COLO829 (cell line): Measurements from ENCODE around the gene SFTPA2.
"Not testable (repeated sequence)": the region's sequence is repeated elsewhere in the genome, so short reads cannot be mapped to it uniquely, and the experiment has no call there.

ENCODE experiments used
- DNase-seq: peaks from one replicate; pipeline ENCODE4 v3.0.0; 2012; ENCODE audit warnings: low spot score

SFTPA2 gene

DNA sequence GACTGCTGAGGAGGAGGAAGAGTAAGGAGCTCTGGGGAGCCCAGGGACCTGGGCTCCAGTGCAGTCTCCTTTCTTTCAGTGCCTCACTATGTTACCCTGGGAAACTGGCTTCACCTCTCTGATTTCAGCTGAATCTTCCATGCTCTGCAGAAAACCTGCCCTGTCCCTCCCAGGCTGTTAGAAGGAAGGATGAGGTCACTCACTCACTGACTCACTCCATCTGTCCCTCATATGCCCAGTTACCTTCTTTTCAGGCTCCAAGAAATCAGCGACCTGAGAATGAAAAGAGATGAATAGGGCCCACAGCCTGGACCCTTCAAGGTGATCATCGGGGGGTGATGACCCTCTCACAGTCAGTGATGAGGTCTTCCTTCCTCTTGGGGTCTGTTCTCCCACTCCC is 481 bp downstream of the SFTPA2 start:
- no peak for DNase-seq

DNA sequence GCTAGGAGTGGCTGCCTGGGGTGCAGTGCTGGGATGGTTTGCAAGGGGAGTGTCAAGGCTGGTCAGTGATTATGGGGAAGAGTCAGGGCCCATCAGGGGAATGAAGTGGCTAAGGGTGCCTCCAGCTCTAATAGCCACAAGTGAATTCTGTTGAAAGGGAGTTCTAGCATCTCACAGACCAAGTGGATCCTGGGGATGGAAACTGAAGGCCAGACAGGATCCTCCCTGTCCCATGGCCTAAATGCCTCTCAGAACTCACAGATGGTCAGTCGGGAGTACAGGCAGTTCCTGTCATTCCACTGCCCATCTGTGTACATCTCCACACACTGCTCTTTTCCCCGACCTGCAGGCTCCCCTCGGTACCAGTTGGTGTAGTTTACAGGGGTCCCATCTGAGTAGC is 3.2 kb downstream of the SFTPA2 start:
- DNase-seq: not testable (repeated sequence)

- no peak for DNase-seq
Measured at GRCh38 chr10:79555354-79556309, 4.6 kb downstream of the SFTPA2 start.

DNA sequence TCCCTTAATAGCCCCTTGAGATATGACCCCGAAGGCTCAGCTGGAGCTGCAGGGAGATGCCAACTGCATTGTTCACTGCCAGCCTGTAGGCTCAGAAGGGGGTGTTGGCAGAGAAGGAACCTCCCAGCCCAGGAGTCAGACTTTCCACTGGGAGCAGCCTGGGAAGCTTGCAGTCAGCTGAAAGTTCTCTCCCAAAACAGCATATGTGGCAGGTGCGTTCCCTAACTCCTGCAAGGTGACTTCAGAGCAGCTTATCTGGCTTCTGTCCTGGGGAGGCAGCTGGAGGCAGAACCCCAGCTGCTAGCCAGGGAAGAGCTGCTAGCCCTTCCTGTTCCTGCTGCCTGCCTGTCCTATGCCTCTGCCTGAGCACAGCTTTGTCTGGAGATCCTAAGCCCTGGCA is 8.1 kb downstream of the SFTPA2 start:
- DNase-seq: no peak

- DNase-seq: no peak
Measured at GRCh38 chr10:79547973-79548372, 12.2 kb downstream of the SFTPA2 start.

DNA sequence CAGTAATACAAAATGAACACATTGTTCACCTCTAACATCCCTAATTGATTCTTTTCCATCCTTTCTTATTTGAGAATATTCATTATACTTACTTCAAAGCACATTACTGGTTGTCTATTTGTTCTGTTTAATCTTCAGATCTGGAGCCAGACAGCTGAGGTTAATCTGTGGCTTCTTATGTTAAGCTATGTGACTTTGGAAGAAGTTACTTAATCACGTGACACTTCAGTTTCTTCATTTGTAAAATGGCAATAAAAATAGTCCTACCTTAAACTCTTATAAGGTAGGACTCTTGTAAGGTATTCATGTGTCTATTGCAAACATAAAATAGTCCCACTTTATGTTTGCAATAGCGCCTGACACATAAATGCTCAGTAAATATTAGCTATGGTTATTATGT is 13.1 kb downstream of the SFTPA2 start:
- not testable (repeated sequence) for DNase-seq

- not testable (repeated sequence) for DNase-seq
Measured at GRCh38 chr10:79544926-79545659, 15.1 kb downstream of the SFTPA2 start.

DNA sequence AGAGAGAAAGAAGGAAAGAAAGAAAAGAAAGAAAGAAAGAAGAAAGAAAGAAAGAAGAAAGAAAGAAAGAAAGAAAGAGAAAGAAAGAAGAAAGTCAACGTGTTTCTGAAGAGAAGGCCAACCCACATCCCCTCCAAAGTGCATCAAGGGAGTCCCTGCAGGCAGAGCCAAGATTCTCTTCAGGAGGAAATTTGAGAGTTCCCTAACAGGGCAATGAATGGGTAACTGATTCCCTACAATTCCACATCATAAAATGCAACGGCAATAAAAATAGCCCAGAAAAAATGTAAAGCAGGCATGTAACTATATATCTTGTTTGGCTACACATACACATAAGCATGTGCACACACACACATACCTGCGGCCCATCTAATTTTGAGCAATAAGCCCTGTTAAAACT is 15.8 kb downstream of the SFTPA2 start:
- DNase-seq: not testable (repeated sequence)

- no peak for DNase-seq
Measured at GRCh38 chr10:79542626-79543025, 17.6 kb downstream of the SFTPA2 start.

DNA sequence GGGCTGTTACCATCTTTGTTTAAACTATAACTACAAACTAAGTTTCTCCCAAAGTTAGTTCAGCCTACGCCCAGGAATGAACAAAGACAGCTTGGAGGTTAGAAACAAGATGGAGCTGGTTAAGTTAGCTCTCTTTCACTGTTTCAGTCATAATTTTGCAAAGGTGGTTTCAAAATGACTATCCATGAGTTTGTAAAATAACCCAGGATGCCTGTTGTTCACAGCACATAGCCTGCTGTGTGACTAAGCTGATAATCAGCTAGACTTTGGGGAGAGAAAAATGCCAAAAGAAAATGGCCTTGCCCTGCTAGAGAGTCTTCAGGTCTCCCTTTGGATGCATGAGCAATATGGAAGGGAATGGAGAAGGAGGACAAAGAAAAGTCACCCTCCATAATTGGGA is 19.3 kb downstream of the SFTPA2 start:
- not testable (repeated sequence) for DNase-seq

- not testable (repeated sequence) for DNase-seq
Measured at GRCh38 chr10:79538311-79538710, 21.9 kb downstream of the SFTPA2 start.

- DNase-seq: not testable (repeated sequence)
Measured at GRCh38 chr10:79533903-79534175, 26.4 kb downstream of the SFTPA2 start.

DNA sequence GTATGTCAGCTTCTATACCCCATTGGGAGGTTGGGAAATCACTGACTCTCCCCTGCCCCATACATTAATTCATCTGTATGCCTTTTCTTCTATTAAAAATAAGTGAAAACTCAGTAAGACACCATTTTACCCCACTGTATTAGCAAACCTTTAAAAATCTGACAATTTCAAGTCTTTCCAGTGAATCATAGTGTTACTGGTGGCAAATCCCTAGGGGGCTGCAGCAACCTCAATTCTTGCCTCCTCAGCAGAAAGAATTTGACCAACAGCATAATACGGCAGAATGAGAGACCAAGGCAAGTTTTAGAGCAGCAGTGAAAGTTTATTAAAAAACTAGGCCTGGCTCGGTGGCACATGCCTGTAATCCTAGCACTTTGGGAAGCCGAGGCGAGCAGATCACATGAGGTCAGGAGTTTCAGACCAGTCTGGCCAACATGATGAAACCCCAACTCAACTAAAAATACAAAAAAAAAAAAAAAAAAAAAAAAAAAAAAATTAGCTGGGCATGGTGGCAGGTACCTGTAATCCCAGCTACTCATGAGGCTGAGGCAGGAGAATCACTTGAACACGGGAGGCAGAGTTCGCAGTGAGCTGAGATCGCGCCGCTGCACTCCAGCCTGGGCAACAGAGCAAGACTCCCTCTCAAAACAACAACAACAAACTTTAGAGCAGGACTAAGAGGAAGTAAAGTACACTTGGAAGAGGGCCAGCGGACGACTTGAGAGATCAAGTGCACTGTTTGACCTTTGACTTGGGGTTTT is 26.9 kb downstream of the SFTPA2 start:
- not testable (repeated sequence) for DNase-seq

GRCh38 chr10:79528261-79528660 is 31.9 kb downstream of the SFTPA2 start:
- DNase-seq: not testable (repeated sequence)

- DNase-seq: not testable (repeated sequence)
Measured at GRCh38 chr10:79525049-79525710, 35.0 kb downstream of the SFTPA2 start.

GRCh38 chr10:79523157-79523853 is 36.9 kb downstream of the SFTPA2 start:
- DNase-seq: not testable (repeated sequence)

GRCh38 chr10:79522464-79522863 is 37.7 kb downstream of the SFTPA2 start:
- DNase-seq: not testable (repeated sequence)

DNA sequence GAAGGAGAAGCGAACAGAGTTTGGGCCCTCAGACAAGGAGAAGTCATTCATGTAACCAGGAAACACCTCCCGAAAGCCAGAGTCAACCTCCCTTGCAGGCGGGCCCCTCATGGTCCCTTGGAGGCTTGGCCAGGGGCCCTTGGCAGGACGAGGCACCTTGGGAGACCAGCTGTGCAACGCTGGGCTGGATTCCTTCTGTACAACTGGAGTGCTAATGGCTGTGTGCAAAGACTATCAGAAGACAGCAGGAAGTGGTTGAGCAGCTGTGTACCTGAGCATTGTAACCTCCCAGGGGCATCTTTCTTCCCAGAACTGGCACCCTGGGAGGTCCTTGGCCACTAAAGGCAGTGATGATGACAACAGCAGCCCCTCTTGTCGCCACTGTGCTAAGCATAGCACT is 38.5 kb downstream of the SFTPA2 start:
- not testable (repeated sequence) for DNase-seq

DNA sequence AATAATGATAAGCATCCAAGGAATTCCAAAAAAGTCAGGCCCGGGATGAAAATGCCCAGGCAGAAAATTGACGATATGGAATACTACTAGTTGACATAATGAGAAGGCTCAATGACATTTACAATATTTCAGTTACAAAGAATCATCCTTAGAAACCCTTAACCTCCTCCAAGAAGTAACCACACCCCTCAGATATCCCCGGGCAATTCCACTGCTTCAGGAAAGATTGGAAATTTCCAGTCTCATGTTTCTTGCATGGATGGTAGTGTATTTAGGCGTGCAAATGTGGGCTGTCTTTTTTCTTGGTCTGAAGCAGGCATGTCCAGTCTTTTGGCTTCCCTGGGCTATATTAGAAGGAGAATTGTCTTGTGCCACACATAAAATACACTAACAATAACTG is 42.6 kb downstream of the SFTPA2 start:
- not testable (repeated sequence) for DNase-seq

DNA sequence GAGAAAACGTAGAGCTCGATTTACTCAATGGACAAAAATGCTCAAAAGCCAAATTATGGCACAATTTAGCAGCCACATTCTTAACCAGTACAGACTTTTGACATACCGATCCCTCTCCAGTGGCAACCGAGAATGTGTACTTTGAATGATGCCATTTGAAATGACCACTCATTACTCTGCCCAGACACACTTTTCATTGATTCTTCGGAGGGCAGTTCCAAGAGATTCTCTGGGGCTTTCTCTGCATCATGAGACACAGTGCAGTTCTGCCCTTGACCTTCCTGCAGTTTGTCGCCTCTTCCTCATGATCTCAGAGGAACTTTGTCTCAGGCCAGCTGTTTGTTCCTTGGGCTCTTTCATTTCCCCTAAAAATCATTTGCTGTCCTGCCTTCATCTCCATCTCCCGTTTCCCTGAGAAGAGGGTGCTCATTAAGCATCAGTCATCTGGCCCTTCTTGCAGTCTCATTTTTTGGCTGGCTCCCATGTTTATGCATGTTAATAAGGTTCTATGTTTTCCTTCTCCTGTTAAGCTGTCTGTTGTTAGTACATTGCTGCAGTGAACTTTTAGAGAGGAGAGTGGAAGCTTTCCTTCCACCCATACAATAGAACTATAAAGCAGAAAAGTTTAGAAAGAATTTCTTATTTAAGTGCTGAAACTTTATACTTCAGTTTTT is 43.5 kb downstream of the SFTPA2 start:
- not testable (repeated sequence) for DNase-seq
